HUDEP-2 (cell line): ENCODE results near the gene KATNAL1.

Experiments used
- DNase-seq, 76 experiments: peaks; one replicate each; lab custom pipeline; 2025; ENCODE audit not compliant: unreplicated experiment in 76 of 76; lab: John Stamatoyannopoulos, UW

KATNAL1 gene

DNA sequence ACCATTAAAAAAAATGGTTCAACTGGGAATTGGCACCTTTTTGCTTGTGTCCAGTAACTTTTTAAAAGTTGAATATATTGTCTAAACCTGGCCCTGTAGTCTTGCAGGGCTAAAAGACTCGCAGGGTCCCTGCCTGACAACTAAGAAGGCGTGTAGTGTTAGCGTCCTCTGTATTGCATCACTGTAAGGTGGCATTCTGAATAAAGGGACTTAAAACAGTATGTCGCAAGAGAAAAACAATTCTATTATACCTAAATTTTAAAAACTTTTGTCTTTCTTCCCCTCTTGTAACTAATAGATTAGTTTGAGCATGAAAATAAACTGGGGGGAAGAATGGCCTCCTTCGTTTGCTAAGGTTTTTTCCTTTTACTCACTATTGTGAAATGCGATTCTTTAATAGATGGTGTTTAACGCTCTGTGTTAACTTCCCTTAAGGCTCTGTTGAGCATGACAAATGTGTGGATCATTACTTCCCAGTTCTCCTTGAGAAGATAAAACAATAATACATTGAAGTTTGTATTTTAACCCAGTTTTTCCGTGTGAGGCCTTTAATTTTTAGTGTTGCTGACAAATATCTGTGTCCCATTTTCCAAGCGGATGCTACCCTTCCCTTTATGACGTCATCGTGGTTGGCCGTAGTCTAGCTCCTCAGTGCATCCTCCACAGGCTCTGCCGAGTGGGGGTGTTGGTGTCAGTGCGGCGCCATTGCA, 134.6 kb downstream of the KATNAL1 start:
- DNase-seq, result no peak

GRCh38 chr13:30170569-30170968, 136.8 kb downstream of the KATNAL1 start:
- no peak for DNase-seq

DNA sequence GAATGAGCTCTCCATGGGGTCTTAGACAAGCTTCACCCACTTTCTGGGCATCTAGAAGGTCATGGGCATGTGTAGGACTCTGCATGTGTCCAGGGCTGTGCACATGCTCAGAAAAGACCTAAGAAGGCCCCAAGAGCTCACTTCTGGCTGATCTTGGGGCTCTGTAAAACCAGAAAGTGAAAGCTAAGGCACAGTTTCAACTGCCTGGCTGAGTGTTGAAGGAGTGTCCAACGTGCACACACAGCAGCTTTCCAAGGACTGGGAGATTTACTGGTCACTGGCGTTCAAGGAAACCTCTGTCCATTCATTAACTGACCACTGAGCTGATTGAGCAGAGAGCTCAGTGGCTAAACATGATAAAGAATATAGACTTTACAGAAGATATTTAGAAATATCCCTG, 137.9 kb downstream of the KATNAL1 start:
- no peak for DNase-seq

DNA sequence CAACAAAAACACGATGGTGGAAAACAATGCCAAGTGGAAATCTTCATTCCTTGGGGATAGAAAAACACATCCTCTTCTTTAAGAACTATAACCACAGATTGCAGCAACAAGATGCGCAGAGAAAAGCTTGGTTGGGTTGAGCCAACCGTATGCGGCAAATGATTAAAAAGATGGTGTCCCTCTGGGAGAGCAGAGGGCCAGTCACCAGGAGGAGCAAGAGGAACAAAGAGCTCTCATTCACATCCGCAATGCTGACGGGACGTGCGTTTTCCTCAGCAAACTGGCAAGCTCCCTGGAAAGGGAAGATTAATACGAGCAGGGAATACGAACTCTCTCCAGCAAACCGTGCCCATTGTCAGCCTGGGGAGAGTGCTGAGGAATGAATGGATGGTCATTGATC, 141.6 kb downstream of the KATNAL1 start:
- no peak for DNase-seq

- DNase-seq, result no peak
Measured at GRCh38 chr13:30165071-30165470, 142.3 kb downstream of the KATNAL1 start.

DNA sequence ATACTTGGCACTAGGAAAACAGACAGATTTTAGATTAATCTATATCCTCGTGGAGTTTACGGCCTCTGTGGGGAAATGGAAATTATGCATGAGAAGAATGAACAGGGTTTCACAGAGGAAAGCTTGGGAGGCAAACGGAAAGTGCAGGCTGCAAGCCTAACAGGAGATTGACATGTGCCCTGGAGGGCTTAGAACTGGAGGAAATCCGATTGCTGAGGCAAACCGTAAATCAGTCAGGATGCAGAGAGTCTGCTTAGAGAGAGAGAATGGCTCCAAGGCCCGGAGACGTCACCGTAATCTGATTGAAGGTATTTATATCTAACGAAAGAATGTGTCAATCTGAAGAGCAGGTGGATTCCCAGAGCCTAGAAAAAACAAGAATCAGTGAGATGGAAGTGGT, 143.2 kb downstream of the KATNAL1 start:
- DNase-seq, result no peak

GRCh38 chr13:30163441-30163840, 143.9 kb downstream of the KATNAL1 start:
- no peak for DNase-seq

GRCh38 chr13:30159446-30159839, 147.9 kb downstream of the KATNAL1 start:
- DNase-seq, result no peak

GRCh38 chr13:30158774-30159445, 148.4 kb downstream of the KATNAL1 start:
- no peak for DNase-seq

- no peak for DNase-seq
Measured at GRCh38 chr13:30157616-30157993, 149.7 kb downstream of the KATNAL1 start.

- no peak for DNase-seq
Measured at GRCh38 chr13:30156826-30157615, 150.3 kb downstream of the KATNAL1 start.

DNA sequence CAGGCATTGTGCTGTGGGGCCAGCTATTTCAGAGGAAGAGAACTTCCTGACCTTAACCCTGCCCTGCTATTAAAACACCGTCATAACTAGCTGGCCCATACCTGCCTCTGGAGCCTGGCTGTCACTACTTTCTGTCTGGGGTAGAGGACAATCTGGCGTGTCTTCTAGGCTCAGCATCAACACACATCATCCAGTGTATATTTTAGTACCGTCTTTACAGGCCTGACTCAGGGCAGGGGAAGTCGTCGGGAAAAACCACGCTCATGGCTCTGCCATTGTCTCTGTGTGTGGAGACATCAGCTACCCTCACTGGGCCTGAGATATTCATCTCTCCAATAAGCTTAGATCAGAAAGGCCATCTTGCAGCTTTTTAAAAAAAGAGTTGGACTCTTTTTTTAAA, 151.1 kb downstream of the KATNAL1 start:
- no peak for DNase-seq

DNA sequence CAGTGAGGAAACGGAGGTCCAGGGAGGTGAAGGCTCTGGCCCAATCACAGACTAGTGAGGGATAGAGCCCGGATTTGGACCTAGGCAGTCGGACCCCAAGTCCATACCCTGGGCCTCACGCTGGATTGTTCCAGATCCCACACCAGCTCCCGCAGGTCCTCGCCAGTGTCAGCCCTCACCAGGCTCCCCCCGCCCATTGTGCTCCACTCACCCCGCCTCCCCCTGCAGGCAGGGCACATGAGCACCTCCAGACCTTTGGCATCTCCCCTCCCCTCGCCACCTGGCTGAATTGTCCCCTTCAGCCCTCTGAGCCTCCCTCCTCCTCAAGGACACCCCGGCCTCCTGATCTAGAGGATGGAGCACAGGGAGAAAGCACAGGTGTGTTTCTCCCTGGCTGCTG, 152.4 kb downstream of the KATNAL1 start:
- no peak for DNase-seq

GRCh38 chr13:30154531-30154930, 152.8 kb downstream of the KATNAL1 start:
- DNase-seq, result no peak

GRCh38 chr13:30153545-30154426, 153.6 kb downstream of the KATNAL1 start:
- DNase-seq, result no peak
